GM18502 (cell line): ENCODE measurements around the gene SNCAIP.
A peak's percentile ranks its signal among the peaks of the same experiment; 100 is the strongest.
"Not testable (repeated sequence)": the region's sequence is repeated elsewhere in the genome, so short reads cannot be mapped to it uniquely, and the experiment has no call there.

Source experiments
- ATAC-seq: cut with Tn5 transposase; IDR thresholded peaks from one replicate; pipeline ENCODE4 v1.9.1; 2021; ENCODE audit warnings: mild to moderate bottlenecking; ENCODE audit not compliant: unreplicated experiment, poor library complexity

SNCAIP gene

DNA sequence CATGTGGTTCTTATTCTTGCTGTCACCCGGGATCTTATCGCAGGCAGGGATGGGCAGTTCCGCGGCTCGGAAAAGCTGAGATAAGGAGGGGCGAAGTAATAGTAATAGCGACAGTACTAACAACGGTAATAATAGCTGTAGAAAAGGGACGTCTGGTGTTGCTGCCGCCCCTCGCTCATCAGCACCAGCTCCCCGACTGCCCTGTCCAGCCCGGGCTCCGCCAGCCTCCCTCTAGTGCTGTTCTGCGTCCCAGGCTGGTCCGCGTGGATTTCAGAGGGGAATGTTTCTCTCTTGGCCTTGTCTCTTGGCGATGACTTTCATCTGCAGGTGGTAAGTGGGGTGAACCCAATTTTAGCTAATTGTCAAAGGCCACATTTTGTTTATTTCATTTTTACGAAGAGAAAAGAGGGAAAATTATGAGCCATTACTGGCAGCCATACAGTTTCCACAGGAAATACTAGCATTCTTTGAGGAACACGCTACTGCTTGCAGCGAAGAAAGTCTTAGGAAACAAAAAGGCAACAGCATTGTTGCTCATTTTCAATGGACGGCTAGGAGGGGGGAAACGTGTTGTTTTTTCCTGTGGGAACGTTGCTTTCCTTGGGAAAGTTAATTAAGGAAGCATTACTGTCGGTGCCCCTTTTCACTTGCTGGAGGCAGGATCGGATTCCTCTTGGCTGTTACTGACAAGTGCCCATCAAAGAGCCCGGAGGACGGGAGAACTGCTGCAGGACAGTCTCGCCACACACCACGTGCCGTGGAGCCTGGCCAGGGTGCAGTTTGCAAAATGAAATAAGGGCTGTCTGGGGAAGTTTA is 762 bp downstream of the SNCAIP start:
- peak; percentile 17 for ATAC-seq

DNA sequence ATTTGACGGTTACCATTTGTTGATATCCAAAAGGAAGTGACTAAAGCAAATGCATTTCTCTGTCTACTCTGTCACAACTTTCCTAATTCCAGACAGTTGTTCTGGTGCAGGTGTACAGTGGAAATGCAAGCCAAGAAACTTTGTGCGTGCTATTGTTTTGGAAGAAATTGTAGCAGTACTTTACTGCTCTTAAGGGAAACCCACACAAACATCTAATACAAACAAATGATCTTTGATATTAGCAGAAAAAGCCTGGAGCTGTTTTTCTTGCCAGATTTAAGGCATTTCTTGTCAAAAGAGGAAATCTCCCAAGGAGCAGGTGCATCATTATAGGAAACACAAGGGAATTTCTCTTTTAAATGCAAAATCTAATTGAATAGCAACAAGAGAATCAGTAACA is 2.0 kb downstream of the SNCAIP start:
- ATAC-seq = no peak

DNA sequence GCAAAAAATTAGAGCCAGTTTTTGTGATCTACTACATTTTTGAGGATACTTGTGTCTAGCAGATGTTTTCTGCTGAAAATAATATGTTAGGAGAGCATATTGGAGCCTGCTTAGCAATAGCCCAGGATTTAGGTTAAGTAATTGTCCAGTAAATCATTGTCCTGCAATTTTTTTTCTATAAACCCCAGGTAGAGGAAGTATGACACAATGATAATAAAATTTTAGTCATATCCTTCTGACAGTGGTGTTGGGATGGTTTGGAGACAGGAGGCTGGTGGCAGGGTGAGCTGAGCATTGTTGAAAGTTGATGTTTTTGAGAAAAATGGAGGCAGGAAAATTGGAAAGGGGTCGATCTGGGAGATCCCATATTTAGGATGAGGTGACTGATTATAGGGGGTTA is 3.5 kb downstream of the SNCAIP start:
- no peak for ATAC-seq

DNA sequence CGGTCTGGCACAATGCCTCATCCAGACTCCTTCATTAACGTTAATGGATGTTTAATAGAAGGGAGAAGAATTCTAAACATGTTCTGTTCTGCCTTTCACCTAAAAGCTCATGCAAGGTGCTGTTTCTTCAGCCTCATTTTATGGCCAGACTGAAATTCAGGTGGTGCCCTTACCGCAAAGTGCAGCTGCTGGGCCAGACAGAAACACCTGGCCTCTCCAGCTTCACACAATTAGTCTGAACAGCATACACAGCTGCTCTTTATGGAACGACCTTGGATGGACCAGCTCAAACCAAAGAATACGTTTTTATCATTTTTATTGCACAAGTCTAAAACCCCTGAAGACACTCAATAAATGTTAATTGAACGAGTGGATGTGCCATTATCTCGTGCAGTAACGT is 4.6 kb downstream of the SNCAIP start:
- no peak for ATAC-seq

DNA sequence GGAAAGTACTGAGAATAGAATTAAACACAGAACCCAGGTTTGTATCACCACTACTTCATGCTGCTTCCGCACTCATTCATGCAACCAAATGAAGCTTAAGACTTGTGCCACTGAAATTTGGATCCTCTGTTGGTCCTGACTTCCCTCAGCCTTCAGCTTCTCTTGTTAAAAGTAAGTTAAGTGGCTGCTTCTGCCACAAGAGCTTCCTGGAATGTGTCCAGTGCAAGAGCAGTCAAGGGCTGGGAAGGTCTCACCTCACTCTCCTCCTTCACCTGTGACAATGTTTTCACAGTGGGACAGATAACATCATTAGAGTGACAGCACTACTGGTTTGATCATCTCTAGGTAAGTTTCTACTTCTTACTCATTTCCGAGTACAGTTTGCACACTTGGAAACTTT is 7.9 kb downstream of the SNCAIP start:
- ATAC-seq = no peak

DNA sequence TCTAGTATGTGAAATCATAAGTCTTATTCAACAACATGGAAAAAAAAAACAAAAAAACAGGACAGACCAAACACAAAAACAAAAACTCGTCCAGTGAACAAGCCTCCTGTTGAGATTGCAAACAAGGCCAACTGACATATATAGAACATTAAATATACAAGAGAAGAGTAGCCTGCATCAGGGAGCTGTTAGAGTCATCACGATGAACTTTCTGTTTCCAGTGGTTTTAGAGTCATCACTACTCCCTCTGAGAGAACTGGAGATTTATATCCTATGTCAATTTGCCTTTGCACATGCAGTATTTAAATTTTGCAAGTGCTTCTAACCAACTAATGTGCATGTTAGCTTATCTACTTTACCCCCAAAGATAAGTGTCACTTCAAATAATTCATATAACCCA is 9.9 kb downstream of the SNCAIP start:
- ATAC-seq = no peak

DNA sequence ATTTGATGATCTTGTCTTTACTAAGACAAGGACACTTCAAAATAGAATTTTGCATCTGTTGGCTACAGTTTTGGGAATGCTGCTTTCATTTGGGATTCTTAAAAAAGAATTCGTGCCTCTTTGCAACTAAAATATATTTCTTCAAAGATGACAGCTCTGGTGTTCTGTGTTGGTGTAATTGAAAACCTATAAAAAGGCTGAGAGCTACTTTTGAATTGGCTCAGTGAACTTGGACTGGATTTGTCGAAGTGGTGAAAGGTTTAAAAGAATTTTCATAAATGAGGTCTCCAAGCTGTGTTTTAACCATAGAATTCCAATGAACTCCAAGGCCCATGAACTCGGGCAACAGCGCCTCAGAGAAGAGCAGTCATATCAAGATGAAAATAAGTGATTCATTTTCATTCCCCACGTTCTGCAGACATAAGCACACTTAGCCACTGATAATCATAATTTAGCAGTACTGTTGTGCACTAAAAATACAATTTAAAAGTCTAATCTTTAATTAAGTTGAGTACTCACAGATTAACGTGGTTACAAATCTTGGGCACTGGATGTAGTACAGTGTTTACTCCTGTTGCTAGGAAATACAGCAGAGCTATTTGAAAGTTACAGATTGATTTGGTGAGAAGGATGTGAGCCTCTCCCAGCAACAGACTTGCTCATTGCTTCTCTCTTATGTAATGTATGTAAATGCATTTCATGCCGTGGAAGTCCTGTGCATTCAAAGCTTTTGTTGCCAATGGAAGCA is 10.9 kb downstream of the SNCAIP start:
- ATAC-seq = no peak

DNA sequence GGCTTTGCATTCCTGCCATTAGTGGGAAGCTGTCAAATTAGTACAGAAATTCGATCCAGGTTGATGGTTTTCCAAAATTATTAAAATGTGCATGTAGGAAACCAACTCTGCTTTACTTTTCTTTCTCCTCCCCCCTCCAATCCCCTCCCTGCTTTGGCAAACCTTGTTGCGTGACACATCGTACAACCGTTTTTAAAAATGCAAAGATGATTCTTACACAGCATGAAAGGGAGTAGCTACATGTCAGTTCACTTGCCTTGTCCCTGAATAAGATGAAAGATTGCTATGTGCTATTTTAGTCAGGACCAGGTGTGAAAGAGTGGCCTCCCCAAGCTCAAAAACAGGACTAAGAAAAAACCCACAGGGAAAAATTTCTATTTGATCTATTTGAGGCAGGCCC is 11.7 kb downstream of the SNCAIP start:
- ATAC-seq = no peak

DNA sequence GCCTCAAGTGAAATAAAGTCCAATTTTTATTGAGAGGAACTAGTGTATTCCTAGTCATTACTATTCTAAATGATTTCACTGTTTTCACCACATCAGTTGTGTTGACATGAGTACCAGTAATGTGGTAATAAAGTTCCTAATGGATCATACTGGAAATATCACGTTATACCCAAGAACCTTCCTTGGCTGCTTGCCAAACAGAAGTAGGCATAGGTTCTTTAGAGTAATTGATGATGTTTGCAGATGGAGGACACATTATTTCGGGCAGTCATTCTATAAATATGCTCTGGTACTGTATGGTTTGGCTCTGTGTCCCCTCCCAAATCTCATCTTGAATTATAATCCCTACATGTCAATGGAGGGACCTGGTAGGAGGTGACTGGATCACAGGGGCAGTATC is 15.1 kb downstream of the SNCAIP start:
- ATAC-seq = no peak

DNA sequence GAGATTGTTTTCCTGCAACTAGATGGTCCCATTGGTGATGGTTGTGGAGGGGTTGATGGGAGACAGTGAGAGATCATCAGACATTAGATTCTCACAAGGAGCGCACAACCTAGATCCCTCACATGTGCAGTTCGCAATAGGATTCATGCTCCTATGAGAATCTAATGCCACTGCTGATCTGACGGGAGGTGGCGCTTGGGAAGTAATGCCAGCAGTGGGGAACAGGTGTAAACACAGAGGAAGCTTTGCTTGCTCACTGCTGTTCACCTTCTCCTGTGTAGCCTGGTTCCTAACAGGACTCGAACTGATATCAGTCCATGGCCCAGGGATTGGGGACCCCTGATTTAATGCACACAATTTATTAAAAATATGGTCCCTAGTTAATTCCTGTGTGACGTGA is 18.8 kb downstream of the SNCAIP start:
- no peak for ATAC-seq

DNA sequence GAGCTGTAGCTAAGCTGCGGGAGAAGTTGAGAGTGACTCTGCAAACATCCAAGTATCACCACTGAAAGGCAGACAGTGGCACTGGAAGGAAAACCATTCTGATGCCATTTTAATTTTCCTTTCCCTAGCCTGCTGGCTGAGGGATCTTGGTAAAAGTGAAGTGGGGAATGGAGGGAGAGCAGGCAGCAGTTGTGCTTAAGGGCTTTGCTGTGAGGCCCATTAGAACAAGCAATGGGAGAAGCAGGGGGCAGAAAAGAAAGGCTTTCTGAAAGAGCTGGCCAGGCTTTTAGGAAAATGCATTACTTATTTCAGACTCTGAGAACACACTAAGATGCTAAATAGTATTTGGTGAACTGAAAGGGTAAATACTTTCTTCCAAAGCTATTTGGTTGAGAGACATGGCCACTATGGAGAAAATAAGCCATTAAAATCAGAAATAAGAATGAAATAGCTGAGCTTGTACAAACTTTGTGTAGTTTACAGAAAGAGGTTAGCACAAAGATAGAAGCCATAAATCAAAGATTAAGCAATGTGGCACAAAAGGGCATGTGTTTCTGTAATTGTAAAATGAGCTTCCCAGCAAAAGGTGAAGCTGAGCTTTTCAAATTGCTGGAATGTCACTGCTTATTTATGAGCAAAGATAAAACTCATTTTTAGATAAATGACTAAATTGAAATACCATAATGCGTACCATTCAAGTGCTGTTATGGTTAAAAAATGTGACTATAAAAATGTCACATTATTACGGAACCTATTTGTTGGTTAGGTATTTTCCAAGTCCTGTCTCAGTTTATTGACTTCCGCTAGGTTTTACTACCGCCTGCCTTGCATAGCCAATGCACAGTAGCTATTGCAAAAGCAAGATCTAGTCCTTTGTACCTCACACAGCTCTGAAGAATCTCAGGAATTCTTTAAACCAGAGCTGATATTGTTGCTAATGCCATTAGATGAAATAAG is 20.8 kb downstream of the SNCAIP start:
- no peak for ATAC-seq

DNA sequence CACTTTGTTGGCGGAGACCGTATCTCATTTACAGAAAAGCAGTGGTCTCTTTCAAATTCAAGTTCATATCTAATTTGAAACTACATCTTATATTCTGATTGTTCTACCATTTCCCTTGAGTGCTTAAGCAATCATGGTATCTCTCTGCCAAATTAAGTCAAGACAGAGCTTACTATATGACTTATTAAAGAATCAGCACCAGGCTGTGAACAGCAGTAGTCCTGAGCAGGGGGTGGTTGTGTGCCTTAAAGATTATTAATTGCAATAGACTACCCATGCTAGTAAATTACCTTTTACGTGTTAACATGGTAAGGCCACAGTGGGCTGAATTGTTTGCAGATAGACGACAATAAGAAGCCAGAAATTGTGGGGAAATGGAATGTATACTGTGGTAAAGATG is 21.5 kb downstream of the SNCAIP start:
- no peak for ATAC-seq

DNA sequence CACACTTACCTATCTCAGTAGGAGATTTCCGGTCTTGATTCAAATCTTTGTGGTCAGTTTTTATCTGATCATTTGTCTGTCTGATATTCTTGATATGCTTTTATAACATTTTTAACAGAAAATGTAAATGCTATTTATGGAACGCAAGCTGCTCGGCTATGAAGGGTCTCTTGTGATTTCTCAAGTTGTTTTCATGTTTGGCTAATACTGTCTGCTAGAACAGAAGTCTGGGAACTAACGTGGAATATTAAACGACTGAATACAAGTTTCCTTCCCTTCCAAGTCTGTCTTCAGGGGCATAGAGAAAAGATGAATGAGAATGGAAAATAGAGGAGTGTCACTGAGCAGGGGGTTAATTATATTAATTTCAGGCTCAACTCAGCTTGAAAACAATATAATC is 27.6 kb downstream of the SNCAIP start:
- no peak for ATAC-seq

DNA sequence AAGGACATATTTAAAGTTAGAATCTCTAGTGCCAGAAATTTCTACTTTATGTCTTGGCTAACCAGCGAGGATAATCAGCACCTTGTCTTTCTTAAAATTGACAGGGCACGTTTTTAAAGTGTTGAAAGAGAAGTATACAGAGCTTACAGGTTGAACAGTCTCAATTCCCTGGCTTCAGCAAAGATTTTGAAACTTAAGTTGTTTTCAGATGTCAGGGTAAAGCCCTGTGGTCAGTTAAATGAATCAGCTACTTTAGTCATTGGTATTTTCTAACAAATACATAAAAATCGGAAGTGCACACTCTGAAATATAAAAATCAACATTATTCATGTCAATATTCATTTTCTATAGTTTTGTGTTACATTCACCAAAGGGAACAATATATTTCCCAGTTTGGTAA is 29.1 kb downstream of the SNCAIP start:
- ATAC-seq = no peak

DNA sequence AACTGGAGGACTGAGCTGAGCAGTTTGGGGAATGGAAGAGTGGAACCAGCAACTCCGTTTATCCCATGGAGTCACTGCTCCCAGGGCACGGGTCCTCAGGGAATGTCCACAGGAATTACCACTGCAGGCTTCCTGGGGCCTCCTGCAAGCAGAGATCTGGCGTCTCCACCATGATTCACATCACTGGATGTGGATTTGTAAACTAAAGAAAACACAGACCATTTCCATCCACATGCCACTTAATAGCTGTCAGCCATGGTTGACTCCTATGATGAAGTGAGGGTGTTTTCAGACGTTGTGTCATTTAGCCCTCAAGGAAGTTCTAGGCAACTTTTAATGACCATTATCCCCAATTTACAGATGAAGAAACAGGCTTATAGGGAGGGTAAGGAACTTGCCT is 30.2 kb downstream of the SNCAIP start:
- ATAC-seq = no peak

DNA sequence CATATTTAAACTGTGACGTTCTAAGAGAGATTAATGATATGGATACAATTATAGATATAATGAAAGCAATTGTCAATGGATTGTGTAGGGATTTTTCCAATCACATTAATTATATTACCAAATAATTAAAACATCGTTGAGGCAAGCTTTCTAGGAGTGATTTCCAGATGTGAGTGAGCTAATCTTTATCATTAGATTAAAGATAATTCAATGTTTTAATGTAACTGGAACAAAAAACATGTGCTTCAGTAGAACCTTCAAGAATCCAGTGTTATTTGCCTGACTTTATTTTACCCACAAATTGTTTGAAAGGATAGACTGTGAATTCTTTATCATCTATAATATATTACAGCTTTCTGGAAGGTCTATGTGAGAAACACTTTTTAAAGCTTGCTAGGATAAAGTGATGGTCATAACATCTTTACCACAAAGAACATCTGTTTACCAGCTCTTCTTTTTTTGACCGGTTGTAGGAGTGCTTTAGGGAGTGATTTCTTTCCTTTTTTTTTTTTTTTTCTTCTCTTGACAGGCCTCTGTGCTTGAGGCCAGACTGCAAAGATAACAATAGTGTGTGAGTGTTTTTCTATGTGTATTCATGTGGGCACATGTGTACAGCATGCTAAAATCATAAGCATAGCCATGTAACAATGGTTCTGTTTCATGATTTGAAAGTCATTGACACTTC is 35.0 kb downstream of the SNCAIP start:
- ATAC-seq = no peak

DNA sequence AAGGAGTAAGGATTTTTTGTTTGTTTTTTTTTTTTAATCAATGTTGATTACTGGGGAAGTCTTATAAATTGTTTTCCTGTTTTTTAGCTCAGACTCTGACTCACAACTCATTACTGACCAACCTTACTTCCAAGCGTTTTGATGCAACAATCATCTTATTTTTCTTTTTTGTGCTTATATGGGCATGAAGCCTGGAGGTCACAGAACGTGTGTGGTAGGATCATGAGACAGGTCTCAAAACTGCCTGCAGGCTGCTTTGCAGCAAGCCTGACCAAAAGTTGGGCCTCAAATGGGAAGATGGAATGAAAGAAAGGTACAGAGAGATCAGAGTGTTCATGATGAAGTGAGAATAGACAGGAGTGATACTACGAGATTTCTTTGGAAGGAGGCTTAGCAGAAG is 38.5 kb downstream of the SNCAIP start:
- no peak for ATAC-seq

DNA sequence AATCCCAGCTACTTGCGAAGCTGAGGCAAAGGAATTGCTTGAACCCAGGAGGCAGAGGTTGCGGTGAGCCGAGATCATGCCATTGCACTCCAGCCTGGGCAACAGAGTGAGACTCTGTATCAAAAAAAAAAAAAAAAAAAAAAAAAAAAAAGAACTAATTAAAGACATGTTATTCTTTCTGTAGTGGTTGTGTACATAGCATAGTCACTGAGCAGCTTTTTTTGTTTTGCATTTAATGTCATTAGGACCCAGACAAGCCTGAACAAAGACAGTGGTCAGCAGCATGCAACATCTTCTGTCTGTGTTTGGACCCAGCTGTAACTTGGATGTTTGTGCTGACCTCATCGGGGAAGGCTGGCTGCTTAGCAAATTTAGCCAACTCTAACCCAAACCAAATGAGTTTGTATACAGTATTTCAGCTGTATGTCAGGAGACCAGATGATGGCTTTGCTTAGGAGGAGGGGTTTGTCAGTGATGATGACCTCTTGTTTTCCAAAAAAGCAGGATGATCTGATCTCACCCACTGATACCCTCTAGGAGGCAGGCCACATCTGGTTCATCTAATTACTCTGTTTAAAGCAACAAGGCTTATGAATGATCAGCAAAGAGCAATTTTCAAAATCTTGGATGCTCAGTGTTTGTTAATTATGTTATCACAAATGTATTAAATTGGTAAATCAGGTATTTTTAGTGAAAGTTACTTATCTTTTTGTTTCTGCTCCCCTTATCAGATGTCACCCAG is 39.5 kb downstream of the SNCAIP start:
- ATAC-seq = no peak

DNA sequence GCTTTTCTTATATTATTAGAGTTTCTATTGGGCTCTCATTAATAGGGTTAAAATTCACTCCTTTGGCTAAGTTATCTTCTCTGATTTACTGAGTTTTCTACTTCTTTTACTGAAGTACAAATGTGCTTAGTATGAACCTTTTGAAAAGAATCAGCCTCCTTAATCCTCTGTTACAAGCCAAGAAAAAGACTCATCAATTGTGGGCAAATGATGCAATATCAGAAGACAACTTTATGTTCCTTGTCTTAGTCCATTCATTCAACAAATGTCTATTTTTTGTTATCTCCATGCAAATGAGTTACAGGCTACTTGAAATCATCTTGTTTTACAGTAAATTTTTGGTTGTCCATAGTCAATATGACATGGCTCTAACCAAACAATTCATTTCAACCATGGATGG is 40.3 kb downstream of the SNCAIP start:
- no peak for ATAC-seq

DNA sequence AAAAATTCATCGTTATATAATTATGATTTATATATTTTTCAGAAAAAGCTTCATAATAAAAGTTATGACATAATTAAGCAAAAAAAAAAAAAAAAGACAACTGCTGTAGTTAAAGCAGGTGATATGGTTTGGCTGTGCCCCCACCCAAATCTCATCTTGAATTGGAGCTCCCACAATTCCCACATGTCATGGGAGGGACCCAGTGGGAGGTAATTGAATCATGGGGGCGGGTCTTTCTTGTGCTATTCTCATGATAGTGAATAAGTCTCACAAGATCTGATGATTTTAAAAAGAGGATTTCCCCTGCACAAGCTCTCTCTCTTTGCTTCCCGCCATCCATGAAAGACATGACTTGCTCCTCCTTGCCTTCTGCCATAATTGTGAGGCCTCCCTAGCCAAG is 41.3 kb downstream of the SNCAIP start:
- not testable (repeated sequence) for ATAC-seq
